ENCODE data around the gene DOK4.

DNA sequence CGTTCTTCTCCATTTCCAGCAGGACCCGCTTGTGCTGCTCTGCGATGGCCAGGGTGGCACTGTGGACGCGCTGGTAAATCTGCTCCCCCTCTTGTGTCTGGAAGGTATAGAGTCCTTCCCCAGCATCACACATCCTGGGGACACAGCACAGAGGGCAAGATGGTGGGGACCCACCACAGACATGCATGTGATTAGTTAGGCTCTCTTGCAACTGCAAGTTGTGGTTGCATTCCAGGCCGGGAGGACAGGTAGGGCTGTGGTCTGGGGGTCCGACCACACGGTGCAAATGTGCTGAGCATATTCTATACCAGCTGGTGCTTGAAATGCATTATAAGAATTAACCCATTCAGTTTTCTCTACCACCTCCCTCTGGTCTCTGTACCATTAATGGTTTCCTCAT lies 12.4 kb downstream of the DOK4 start:
- TF ChIP-seq, protein P1, sequence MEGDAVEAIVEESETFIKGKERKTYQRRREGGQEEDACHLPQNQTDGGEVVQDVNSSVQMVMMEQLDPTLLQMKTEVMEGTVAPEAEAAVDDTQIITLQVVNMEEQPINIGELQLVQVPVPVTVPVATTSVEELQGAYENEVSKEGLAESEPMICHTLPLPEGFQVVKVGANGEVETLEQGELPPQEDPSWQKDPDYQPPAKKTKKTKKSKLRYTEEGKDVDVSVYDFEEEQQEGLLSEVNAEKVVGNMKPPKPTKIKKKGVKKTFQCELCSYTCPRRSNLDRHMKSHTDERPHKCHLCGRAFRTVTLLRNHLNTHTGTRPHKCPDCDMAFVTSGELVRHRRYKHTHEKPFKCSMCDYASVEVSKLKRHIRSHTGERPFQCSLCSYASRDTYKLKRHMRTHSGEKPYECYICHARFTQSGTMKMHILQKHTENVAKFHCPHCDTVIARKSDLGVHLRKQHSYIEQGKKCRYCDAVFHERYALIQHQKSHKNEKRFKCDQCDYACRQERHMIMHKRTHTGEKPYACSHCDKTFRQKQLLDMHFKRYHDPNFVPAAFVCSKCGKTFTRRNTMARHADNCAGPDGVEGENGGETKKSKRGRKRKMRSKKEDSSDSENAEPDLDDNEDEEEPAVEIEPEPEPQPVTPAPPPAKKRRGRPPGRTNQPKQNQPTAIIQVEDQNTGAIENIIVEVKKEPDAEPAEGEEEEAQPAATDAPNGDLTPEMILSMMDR (conservative IDR thresholded peaks at IDR 0.05; ENCODE audit: low read length) = no peak
- TF ChIP-seq EZH2phosphoT487 (IDR thresholded peaks at IDR 0.05; ENCODE audit: borderline replicate concordance) = no peak
